HepG2 (cell line): ENCODE results near the gene SLC29A1. TPM values are rescaled to one million over a fixed set of nuclear protein-coding genes. Genes with fewer than 3 reads are reported as not detected.

Experiments
- ATAC-seq: fragments of 200-7000 bp; cut with Tn5 transposase; 3 replicates; pipeline ENCODE4 v1.9.1; 2020; ENCODE audit warnings: mild to moderate bottlenecking, moderate library complexity
- BruUV-seq: library from RNA; stranded (reverse); fragments of 400-500 nt; replicated peaks from 2 replicates; lab custom pipeline; 2021; lab: Mats Ljungman, UMichigan
- CTCF ChIA-PET: fragments of 300-600 bp; formaldehyde crosslinking; extraction: SDS; loops from one replicate; lab custom pipeline; 2021; ENCODE audit warnings: low total read pairs, inconsistent platforms, low intra/inter-chr PET ratio; lab: Yijun Ruan, JAX
- POLR2A ChIA-PET: fragments of 350-600 bp; sonication (Branson Sonifier 250); formaldehyde crosslinking; loops from one replicate; lab custom pipeline; 2020; ENCODE audit warnings: antibody characterized with exemption, inconsistent platforms; lab: Yijun Ruan, JAX
- DNase-seq: peaks from one replicate; pipeline ENCODE4 v3.0.0-alpha.2; 2015; ENCODE audit warnings: low spot score
- FAIRE-seq: peaks from 3 replicates; lab custom pipeline; 2011; peaks lifted over from hg19 to GRCh38; lab: Jason Lieb, UNC
- H2AFZ ChIP-seq: one replicate; pipeline ENCODE4 v1.6.1; 2011; ENCODE audit warnings: low read length, inconsistent platforms
- H3K27ac ChIP-seq: fragments of 300-600 bp; 3 replicates; pipeline ENCODE4 v1.8.0; 2011; ENCODE audit warnings: mixed run types, mild to moderate bottlenecking, mixed read lengths, low read length, inconsistent platforms; ENCODE audit not compliant: insufficient read depth; ENCODE audit errors: extremely low read length
- H3K27me3 ChIP-seq, 2 experiments: fragments of 200-600 bp in 1 of 2; 2 replicates in 1 of 2; 3 replicates in 1 of 2; pipeline versions ENCODE4 v1.6.0 to v1.8.0; 2011; ENCODE audit warnings: low read length in 2 of 2, mild to moderate bottlenecking in 2 of 2, moderate library complexity in 2 of 2, inconsistent platforms in 1 of 2; ENCODE audit not compliant: insufficient read depth in 2 of 2, control insufficient read depth in 1 of 2
- H3K36me3 ChIP-seq, 2 experiments: fragments of 200-600 bp in 1 of 2; replicated peaks in 1 of 2; 2 replicates in 1 of 2; 3 replicates in 1 of 2; pipeline versions ENCODE4 v1.5.1 to v1.8.0; 2011; ENCODE audit warnings: low read length in 2 of 2, inconsistent platforms in 1 of 2; ENCODE audit not compliant: insufficient read depth in 2 of 2, control insufficient read depth in 1 of 2
- H3K4me1 ChIP-seq: 2 replicates; pipeline ENCODE4 v1.5.1; 2012; ENCODE audit warnings: low read length, inconsistent platforms; ENCODE audit not compliant: insufficient read depth
- H3K4me2 ChIP-seq: 2 replicates; pipeline ENCODE4 v1.6.0; 2011; ENCODE audit warnings: low read depth, low read length, inconsistent platforms
- H3K4me3 ChIP-seq, 3 experiments: fragments of 200-600 bp in 1 of 3; sonication (generic), shearing (Covaris generic) in 1 of 3; replicated peaks in 1 of 3; 2 replicates each; pipeline ENCODE4 v1.5.1; 2011 to 2016; ENCODE audit warnings: low read length in 3 of 3, inconsistent platforms in 2 of 3, low read depth in 2 of 3, mild to moderate bottlenecking in 2 of 3, control low read depth in 1 of 3, mixed read lengths in 1 of 3; ENCODE audit not compliant: insufficient read depth in 1 of 3
- H3K79me2 ChIP-seq: one replicate; pipeline ENCODE4 v1.6.1; 2011; ENCODE audit warnings: low read length, inconsistent platforms; ENCODE audit not compliant: insufficient read depth
- H3K9ac ChIP-seq: 2 replicates; pipeline ENCODE4 v1.6.0; 2011; ENCODE audit warnings: mild to moderate bottlenecking, low read depth, low read length, inconsistent platforms; ENCODE audit not compliant: insufficient read depth
- H3K9me3 ChIP-seq: 2 replicates; pipeline ENCODE4 v1.5.1; 2012; ENCODE audit warnings: mild to moderate bottlenecking, low read length
- H4K20me1 ChIP-seq: 2 replicates; pipeline ENCODE4 v1.6.0; 2011; ENCODE audit warnings: inconsistent platforms, mild to moderate bottlenecking, low read length, moderate library complexity; ENCODE audit not compliant: insufficient read depth
- CHCHD3 ChIP-seq: sonication (generic); formaldehyde crosslinking; IDR thresholded peaks from 2 replicates; pipeline ENCODE4 v1.8.0; 2022; ENCODE audit warnings: mild to moderate bottlenecking, missing genetic modification reagents, moderate library complexity
- CREB1 ChIP-seq, 2 experiments: fragments of 450-650 bp in 1 of 2; IDR thresholded peaks; 2 replicates each; pipeline ENCODE4 v1.6.1; 2016 to 2017; ENCODE audit warnings: control low read depth in 1 of 2, mild to moderate bottlenecking in 1 of 2, missing compliant biosample characterization in 1 of 2, missing genetic modification characterization in 1 of 2
- ESRRA ChIP-seq: sonication (generic); formaldehyde crosslinking; IDR thresholded peaks from 2 replicates; pipeline ENCODE4 v1.5.1; 2020; ENCODE audit warnings: mild to moderate bottlenecking, low read depth, missing genetic modification reagents
- NR0B2 ChIP-seq: sonication (generic); formaldehyde crosslinking; IDR thresholded peaks from 2 replicates; pipeline ENCODE4 v1.4.0; 2020; ENCODE audit warnings: mild to moderate bottlenecking, missing genetic modification reagents
- ZFP36 ChIP-seq: fragments of 150-350 bp; IDR thresholded peaks from 2 replicates; pipeline ENCODE4 v1.6.1; 2018; ENCODE audit warnings: borderline replicate concordance, low read length, low read depth; ENCODE audit not compliant: partially characterized antibody
- ZNF687 ChIP-seq: sonication (generic); formaldehyde crosslinking; IDR thresholded peaks from 2 replicates; pipeline ENCODE4 v1.5.1; 2020; ENCODE audit warnings: mild to moderate bottlenecking, missing genetic modification reagents, moderate library complexity
- ZNF768 ChIP-seq: sonication (generic); formaldehyde crosslinking; IDR thresholded peaks from 2 replicates; pipeline ENCODE4 v1.4.0; 2020; ENCODE audit warnings: missing genetic modification reagents
- ZSCAN20 ChIP-seq: sonication (generic); formaldehyde crosslinking; IDR thresholded peaks from 2 replicates; pipeline ENCODE4 v1.4.0; 2020; ENCODE audit warnings: missing genetic modification reagents, mild to moderate bottlenecking, borderline replicate concordance
- WGBS: methylation state at CpG from one replicate; pipeline ENCODE4 v1.1.6; 2017; ENCODE audit warnings: low lambda C conversion rate; 5-methylcytosine and 5-hydroxymethylcytosine counted together
- in situ Hi-C: cut with HindIII; loops from 2 replicates; pipeline ENCODE4 v1.10.0; 2017; ENCODE audit warnings: low pct_unique_long_range_greater_than_20kb; ENCODE audit not compliant: extremely low pct_ligation_motif_present
- intact Hi-C: fragments of 100-400 bp; cut with micrococcal nuclease; formaldehyde crosslinking; loops from one replicate; pipeline ENCODE4 v1.10.0; 2022; ENCODE audit not compliant: unreplicated experiment
- polyA plus RNA-seq, 8 experiments: library from polyadenylated mRNA; depleted of rRNA in 3 of 8; stranded (reverse) in 7 of 8; unstranded in 1 of 8; fragments of >200 nt; fragmentation: Illumina TruSeq in 4 of 8; extraction: Trizol in 4 of 8; gene quantifications; 2 replicates each; pipeline versions ENCODE4 v1.2.1 to v1.2.3, GENCODE V29; 2011 to 2016; ENCODE audit warnings: low read depth in 4 of 8, missing spikeins in 1 of 8, mixed read lengths in 1 of 8; ENCODE audit not compliant: insufficient read depth in 1 of 8
- total RNA-seq, 5 experiments: library from RNA; depleted of rRNA; stranded (reverse); fragments of >200 nt; fragmentation: Illumina TruSeq; extraction: Trizol; gene quantifications; 2 replicates each; pipeline ENCODE4 v1.2.3, GENCODE V29; 2016; ENCODE audit warnings: low read depth in 1 of 5

Gene SLC29A1
- total and polyA plus RNA-seq, 2 of the 13 experiments (the other 11 are each of a cell fraction or from before 2014, with no cell fraction given): 43.2 to 106 TPM

GRCh38 chr6:44272529-44272928, 49.1 kb downstream of the SLC29A1 start:
- in situ Hi-C loops: loop anchor here (5.0 kb wide), 1 partner anchor 65 kb away; no protein-coding TSS in a partner anchor
- BruUV-seq: no TSS peak

GRCh38 chr6:44272999-44273566, 49.7 kb downstream of the SLC29A1 start:
- FAIRE-seq (no peak), ATAC-seq (no peak), DNase-seq (no peak)
- intact Hi-C loops: no loop called here
- Histone ChIP-seq H3K27ac (no peak overlapping the region), H2AFZ (no peak overlapping the region), H3K79me2 (no peaks in the 10 kb centered on the region), H3K4me1 (peaks cover 40% of the 10 kb centered on the region), H3K27me3 (peaks cover 35 to 89% of the 10 kb centered on the region in 2 experiments), H4K20me1 (peaks cover 3% of the 10 kb centered on the region; the same call in 1 of the 2 replicates), H3K36me3 (no peaks in the 10 kb centered on the region), H3K9ac (no peak overlapping the region), H3K4me3 (no peak overlapping the region), H3K4me2 (no peak overlapping the region), H3K9me3 (no peaks in the 10 kb centered on the region)
- in situ Hi-C loops: loop anchor here (5.0 kb wide), 1 partner anchor 64 kb away; no protein-coding TSS in a partner anchor
- BruUV-seq: no TSS peak
- ChIA-PET POLR2A (no interaction called here), CTCF (no interaction called here)
- 36% methylated on average over 22 of the region's 23 CpGs for WGBS
- peak; percentile 26; the same call in 1 of the 2 replicates for TF ChIP-seq ZNF768 (CRISPR knock-in tag)
- peak; percentile 16; the same call in 1 of the 2 replicates for TF ChIP-seq ZNF687 (CRISPR knock-in tag)
- TF ChIP-seq ESRRA (CRISPR knock-in tag): no peak
- TF ChIP-seq CREB1 (IDR thresholded peaks at IDR 0.05): peak; percentile 79
- TF ChIP-seq CREB1 (CRISPR knock-in tag; IDR thresholded peaks at IDR 0.05): no peak

More at GRCh38 chr6:44272529-44272928, 49.1 kb downstream of the SLC29A1 start:
- FAIRE-seq (no peak), DNase-seq (no peak), ATAC-seq (no peak)
- Histone ChIP-seq H4K20me1 (peaks cover 2% of the 10 kb centered on the region; the same call in 1 of the 2 replicates), H3K9me3 (no peaks in the 10 kb centered on the region), H3K4me2 (no peak overlapping the region), H3K36me3 (no peaks in the 10 kb centered on the region), H2AFZ (no peak overlapping the region), H3K27me3 (peaks cover 30 to 84% of the 10 kb centered on the region in 2 experiments), H3K79me2 (no peaks in the 10 kb centered on the region), H3K4me1 (peaks cover 41% of the 10 kb centered on the region), H3K4me3 (no peak overlapping the region), H3K27ac (no peak overlapping the region), H3K9ac (no peak overlapping the region)
- intact Hi-C loops: no loop called here
- TF ChIP-seq CHCHD3 (no peak), ZFP36 (no peak), ZSCAN20 (CRISPR knock-in tag) (no peak), NR0B2 (CRISPR knock-in tag) (no peak)
- WGBS: 19% methylated on average over 3 of the region's 3 CpGs
- CTCF ChIA-PET: no interaction called here
- POLR2A ChIA-PET: no interaction called here
